Measurements from ENCODE around the gene SLC35F1. TPM values are rescaled to one million over a fixed set of nuclear protein-coding genes. Genes with fewer than 3 reads are reported as not detected.

SLC35F1 gene
- total RNA-seq, 5 donors from 2014 or later (not counting 1 experiment from before 2014, with no cell fraction given): not detected

- H3K36me3 Mint-ChIP-seq: no peaks in the 10 kb centered on the region
- Histone ChIP-seq H3K36me3 (ENCODE audit: control insufficient read depth in 2 of 2, extremely low read depth in 1 of 2, insufficient read depth in 1 of 2, low read length in 1 of 2) (no peaks in the 10 kb centered on the region), H3K27me3 (replicated peaks in 1 of 2; ENCODE audit: control insufficient read depth in 2 of 2, extremely low read depth in 1 of 2, insufficient read depth in 2 of 2, low read length in 1 of 2) (no peaks in the 10 kb centered on the region), H3K4me3 (ENCODE audit: control insufficient read depth in 1 of 2, extremely low read depth in 1 of 2, low read length in 1 of 2) (no peak overlapping the region), H3K9me3 (no peaks in the 10 kb centered on the region), H3K27ac (ENCODE audit: low read length) (no peak overlapping the region), H3K4me1 (ENCODE audit: control insufficient read depth in 1 of 2, extremely low read depth in 1 of 2, insufficient read depth in 2 of 2, low read length in 2 of 2) (no peaks in the 10 kb centered on the region)
- POLR2A ChIA-PET: no interaction called here
- peaks cover 0 to 13% of the 10 kb centered on the region in 2 donors for H3K27me3 Mint-ChIP-seq
- ATAC-seq (replicated peaks in 1 of 4) (no peak), DNase-seq (no peak)
- no peak overlapping the region for H3K27ac Mint-ChIP-seq
- no peaks in the 10 kb centered on the region for H3K4me1 Mint-ChIP-seq
- H3K4me3 Mint-ChIP-seq: no peak overlapping the region
- WGBS (ENCODE audit: insufficient coverage): 100% methylated on average over 1 of the region's 1 CpG
- no peaks in the 10 kb centered on the region for H3K9me3 Mint-ChIP-seq
- CTCF ChIA-PET: no interaction called here
Observed at GRCh38 chr6:118305081-118305480, 398.0 kb downstream of the SLC35F1 start.

- WGBS (ENCODE audit: insufficient coverage): no CpG with 5 or more reads among the region's 6 CpGs
- CTCF ChIA-PET: no interaction called here
Observed at GRCh38 chr6:118306392-118307238, 399.6 kb downstream of the SLC35F1 start.

GRCh38 chr6:118307581-118307980 lies 400.5 kb downstream of the SLC35F1 start:
- POLR2A ChIA-PET: no interaction called here
- H3K4me1 Mint-ChIP-seq: no peaks in the 10 kb centered on the region
- H3K27me3 Mint-ChIP-seq: peaks cover 0 to 11% of the 10 kb centered on the region in 2 donors
- H3K27ac Mint-ChIP-seq: no peak overlapping the region
- no peaks in the 10 kb centered on the region for H3K27me3 ChIP-seq (replicated peaks in 1 of 2; ENCODE audit: control insufficient read depth in 2 of 2, extremely low read depth in 1 of 2, insufficient read depth in 2 of 2, low read length in 1 of 2)
- no peak for DNase-seq
- H3K36me3 ChIP-seq (ENCODE audit: control insufficient read depth in 2 of 2, extremely low read depth in 1 of 2, insufficient read depth in 1 of 2, low read length in 1 of 2): no peaks in the 10 kb centered on the region
- WGBS (ENCODE audit: insufficient coverage): 91% methylated on average over 7 of the region's 8 CpGs
- H3K4me3 Mint-ChIP-seq: no peak overlapping the region
- H3K36me3 Mint-ChIP-seq: no peaks in the 10 kb centered on the region
- no peaks in the 10 kb centered on the region for H3K4me1 ChIP-seq (ENCODE audit: control insufficient read depth in 1 of 2, extremely low read depth in 1 of 2, insufficient read depth in 2 of 2, low read length in 2 of 2)
- no peak for ATAC-seq (replicated peaks in 1 of 4)
- H3K9me3 Mint-ChIP-seq: no peaks in the 10 kb centered on the region
- no peak overlapping the region for H3K27ac ChIP-seq (ENCODE audit: low read length)
- H3K9me3 ChIP-seq: no peaks in the 10 kb centered on the region
- no peak overlapping the region for H3K4me3 ChIP-seq (ENCODE audit: control insufficient read depth in 1 of 2, extremely low read depth in 1 of 2, low read length in 1 of 2)
- CTCF ChIA-PET: no interaction called here

More at GRCh38 chr6:118306392-118307238, 399.6 kb downstream of the SLC35F1 start:
- Mint-ChIP-seq H3K4me3 (no peak overlapping the region), H3K27ac (no peak overlapping the region), H3K27me3 (peaks cover 0 to 11% of the 10 kb centered on the region in 2 donors), H3K9me3 (no peaks in the 10 kb centered on the region), H3K36me3 (no peaks in the 10 kb centered on the region), H3K4me1 (no peaks in the 10 kb centered on the region)
- Histone ChIP-seq H3K4me3 (ENCODE audit: control insufficient read depth in 1 of 2, extremely low read depth in 1 of 2, low read length in 1 of 2) (no peak overlapping the region), H3K9me3 (no peaks in the 10 kb centered on the region), H3K36me3 (ENCODE audit: control insufficient read depth in 2 of 2, extremely low read depth in 1 of 2, insufficient read depth in 1 of 2, low read length in 1 of 2) (no peaks in the 10 kb centered on the region), H3K27me3 (replicated peaks in 1 of 2; ENCODE audit: control insufficient read depth in 2 of 2, extremely low read depth in 1 of 2, insufficient read depth in 2 of 2, low read length in 1 of 2) (no peaks in the 10 kb centered on the region), H3K27ac (ENCODE audit: low read length) (no peak overlapping the region), H3K4me1 (ENCODE audit: control insufficient read depth in 1 of 2, extremely low read depth in 1 of 2, insufficient read depth in 2 of 2, low read length in 2 of 2) (no peaks in the 10 kb centered on the region)
- DNase-seq (no peak), ATAC-seq (replicated peaks in 1 of 4) (no peak)
- POLR2A ChIA-PET: no interaction called here

- ChIA-PET CTCF (interaction anchor here in 1 of 2 donors (1.0 kb wide), 1 partner anchor 26 kb away, joined by 3 read pairs; no protein-coding TSS in a partner anchor), POLR2A (interaction anchor here in 1 of 2 donors (0.5 kb wide), 1 partner anchor 371 kb away, joined by 8 read pairs; no protein-coding TSS in a partner anchor)
- H3K4me3 ChIP-seq (ENCODE audit: control insufficient read depth in 1 of 2, extremely low read depth in 1 of 2, low read length in 1 of 2): no peak overlapping the region
- H3K27me3 ChIP-seq (replicated peaks in 1 of 2; ENCODE audit: control insufficient read depth in 2 of 2, extremely low read depth in 1 of 2, insufficient read depth in 2 of 2, low read length in 1 of 2): no peaks in the 10 kb centered on the region
- WGBS (ENCODE audit: insufficient coverage): no CpG with 5 or more reads among the region's 2 CpGs
- H3K36me3 ChIP-seq (ENCODE audit: control insufficient read depth in 2 of 2, extremely low read depth in 1 of 2, insufficient read depth in 1 of 2, low read length in 1 of 2): no peaks in the 10 kb centered on the region
- H3K4me1 ChIP-seq (ENCODE audit: control insufficient read depth in 1 of 2, extremely low read depth in 1 of 2, insufficient read depth in 2 of 2, low read length in 2 of 2): no peaks in the 10 kb centered on the region
- H3K27ac Mint-ChIP-seq: no peak overlapping the region
- ATAC-seq (replicated peaks in 1 of 4) (no peak), DNase-seq (no peak)
- H3K4me1 Mint-ChIP-seq: no peaks in the 10 kb centered on the region
- H3K36me3 Mint-ChIP-seq: no peaks in the 10 kb centered on the region
- H3K27me3 Mint-ChIP-seq: peaks cover 0 to 15% of the 10 kb centered on the region in 2 donors
- H3K4me3 Mint-ChIP-seq: no peak overlapping the region
- H3K9me3 ChIP-seq: no peaks in the 10 kb centered on the region
- H3K9me3 Mint-ChIP-seq: no peaks in the 10 kb centered on the region
- no peak overlapping the region for H3K27ac ChIP-seq (ENCODE audit: low read length)
Observed at GRCh38 chr6:118309337-118310093, 402.5 kb downstream of the SLC35F1 start.

- no peak for ATAC-seq (replicated peaks in 1 of 4)
- Mint-ChIP-seq H3K9me3 (no peaks in the 10 kb centered on the region), H3K36me3 (no peaks in the 10 kb centered on the region), H3K4me1 (no peaks in the 10 kb centered on the region), H3K27me3 (peaks cover 0 to 4% of the 10 kb centered on the region in 2 donors), H3K4me3 (no peak overlapping the region), H3K27ac (no peak overlapping the region)
- H3K27ac ChIP-seq (ENCODE audit: low read length): no peak overlapping the region
- ChIA-PET CTCF (no interaction called here), POLR2A (no interaction called here)
- H3K27me3 ChIP-seq (replicated peaks in 1 of 2; ENCODE audit: control insufficient read depth in 2 of 2, extremely low read depth in 1 of 2, insufficient read depth in 2 of 2, low read length in 1 of 2): no peaks in the 10 kb centered on the region
- H3K4me3 ChIP-seq (ENCODE audit: control insufficient read depth in 1 of 2, extremely low read depth in 1 of 2, low read length in 1 of 2): no peak overlapping the region
- H3K36me3 ChIP-seq (ENCODE audit: control insufficient read depth in 2 of 2, extremely low read depth in 1 of 2, insufficient read depth in 1 of 2, low read length in 1 of 2): no peaks in the 10 kb centered on the region
- H3K9me3 ChIP-seq: no peaks in the 10 kb centered on the region
- no peaks in the 10 kb centered on the region for H3K4me1 ChIP-seq (ENCODE audit: control insufficient read depth in 1 of 2, extremely low read depth in 1 of 2, insufficient read depth in 2 of 2, low read length in 2 of 2)
- WGBS (ENCODE audit: insufficient coverage): no CpG with 5 or more reads among the region's 3 CpGs
- DNase-seq: no peak
Observed at GRCh38 chr6:118313208-118313607, 406.1 kb downstream of the SLC35F1 start.

- Mint-ChIP-seq H3K9me3 (no peaks in the 10 kb centered on the region), H3K4me1 (no peaks in the 10 kb centered on the region), H3K4me3 (no peak overlapping the region), H3K27me3 (peaks cover 0 to 4% of the 10 kb centered on the region in 2 donors), H3K27ac (no peak overlapping the region), H3K36me3 (no peaks in the 10 kb centered on the region)
- H3K4me1 ChIP-seq (ENCODE audit: control insufficient read depth in 1 of 2, extremely low read depth in 1 of 2, insufficient read depth in 2 of 2, low read length in 2 of 2): no peaks in the 10 kb centered on the region
- H3K4me3 ChIP-seq (ENCODE audit: control insufficient read depth in 1 of 2, extremely low read depth in 1 of 2, low read length in 1 of 2): no peak overlapping the region
- no peaks in the 10 kb centered on the region for H3K27me3 ChIP-seq (replicated peaks in 1 of 2; ENCODE audit: control insufficient read depth in 2 of 2, extremely low read depth in 1 of 2, insufficient read depth in 2 of 2, low read length in 1 of 2)
- DNase-seq: no peak
- 81% methylated on average over 3 of the region's 3 CpGs for WGBS (ENCODE audit: insufficient coverage)
- H3K27ac ChIP-seq (ENCODE audit: low read length): no peak overlapping the region
- ChIA-PET POLR2A (no interaction called here), CTCF (no interaction called here)
- no peaks in the 10 kb centered on the region for H3K36me3 ChIP-seq (ENCODE audit: control insufficient read depth in 2 of 2, extremely low read depth in 1 of 2, insufficient read depth in 1 of 2, low read length in 1 of 2)
- ATAC-seq (replicated peaks in 1 of 4): no peak
- H3K9me3 ChIP-seq: no peaks in the 10 kb centered on the region
Observed at GRCh38 chr6:118313762-118314161, 406.7 kb downstream of the SLC35F1 start.
